Left ventricle myocardium inferior (tissue), 1 donor: ENCODE data around the gene LEMD2. TPM values are rescaled to one million over a fixed set of nuclear protein-coding genes. Genes with fewer than 3 reads are reported as not detected.

ENCODE experiments used
- DNase-seq: peaks from one replicate; pipeline ENCODE4 v3.0.0-alpha.2; 2020
- H3K27ac ChIP-seq: fragments of 200-600 bp; replicated peaks from 2 replicates; pipeline ENCODE4 v1.8.0; 2021
- H3K27me3 ChIP-seq: fragments of 200-600 bp; 2 replicates; pipeline ENCODE4 v1.8.0; 2021; ENCODE audit warnings: low read depth
- H3K36me3 ChIP-seq: fragments of 200-600 bp; 2 replicates; pipeline ENCODE4 v1.8.0; 2021
- H3K4me1 ChIP-seq: fragments of 200-600 bp; 2 replicates; pipeline ENCODE4 v1.8.0; 2021
- H3K4me3 ChIP-seq: fragments of 200-600 bp; 2 replicates; pipeline ENCODE4 v1.8.0; 2021; ENCODE audit warnings: mild to moderate bottlenecking, moderate library complexity
- H3K9me3 ChIP-seq: fragments of 200-600 bp; replicated peaks from 2 replicates; pipeline ENCODE4 v1.8.0; 2021
- intact Hi-C: fragments of 100-400 bp; cut with micrococcal nuclease; formaldehyde crosslinking; loops from one replicate; pipeline ENCODE4 v1.11.0; 2022
- total RNA-seq: library from RNA; stranded (reverse); fragmentation: NEBNext Ultra II Directional; extraction: Animal tissue kit (Norgen Biotek cat#: 25700); gene quantifications from one replicate; pipeline ENCODE4 v1.2.1, GENCODE V29; 2021
- TF ChIP-seq, protein P1 (sequence below): fragments of 200-600 bp; IDR thresholded peaks from 2 replicates; pipeline ENCODE4 v1.8.0; 2021; ENCODE audit warnings: antibody characterized with exemption, mild to moderate bottlenecking, borderline replicate concordance
- donor health status: DM: no; HTN: yes; CAD: no; lungs with severe emphysema.

Gene LEMD2
- total RNA-seq, 1 donor from 2014 or later: 22.2 TPM

GRCh38 chr6:33755070-33755869 lies 33.7 kb downstream of the LEMD2 start:
- TF ChIP-seq, protein P1, sequence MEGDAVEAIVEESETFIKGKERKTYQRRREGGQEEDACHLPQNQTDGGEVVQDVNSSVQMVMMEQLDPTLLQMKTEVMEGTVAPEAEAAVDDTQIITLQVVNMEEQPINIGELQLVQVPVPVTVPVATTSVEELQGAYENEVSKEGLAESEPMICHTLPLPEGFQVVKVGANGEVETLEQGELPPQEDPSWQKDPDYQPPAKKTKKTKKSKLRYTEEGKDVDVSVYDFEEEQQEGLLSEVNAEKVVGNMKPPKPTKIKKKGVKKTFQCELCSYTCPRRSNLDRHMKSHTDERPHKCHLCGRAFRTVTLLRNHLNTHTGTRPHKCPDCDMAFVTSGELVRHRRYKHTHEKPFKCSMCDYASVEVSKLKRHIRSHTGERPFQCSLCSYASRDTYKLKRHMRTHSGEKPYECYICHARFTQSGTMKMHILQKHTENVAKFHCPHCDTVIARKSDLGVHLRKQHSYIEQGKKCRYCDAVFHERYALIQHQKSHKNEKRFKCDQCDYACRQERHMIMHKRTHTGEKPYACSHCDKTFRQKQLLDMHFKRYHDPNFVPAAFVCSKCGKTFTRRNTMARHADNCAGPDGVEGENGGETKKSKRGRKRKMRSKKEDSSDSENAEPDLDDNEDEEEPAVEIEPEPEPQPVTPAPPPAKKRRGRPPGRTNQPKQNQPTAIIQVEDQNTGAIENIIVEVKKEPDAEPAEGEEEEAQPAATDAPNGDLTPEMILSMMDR: no peak
- DNase-seq: no peak
- no peak overlapping the region for H3K4me3 ChIP-seq

DNA sequence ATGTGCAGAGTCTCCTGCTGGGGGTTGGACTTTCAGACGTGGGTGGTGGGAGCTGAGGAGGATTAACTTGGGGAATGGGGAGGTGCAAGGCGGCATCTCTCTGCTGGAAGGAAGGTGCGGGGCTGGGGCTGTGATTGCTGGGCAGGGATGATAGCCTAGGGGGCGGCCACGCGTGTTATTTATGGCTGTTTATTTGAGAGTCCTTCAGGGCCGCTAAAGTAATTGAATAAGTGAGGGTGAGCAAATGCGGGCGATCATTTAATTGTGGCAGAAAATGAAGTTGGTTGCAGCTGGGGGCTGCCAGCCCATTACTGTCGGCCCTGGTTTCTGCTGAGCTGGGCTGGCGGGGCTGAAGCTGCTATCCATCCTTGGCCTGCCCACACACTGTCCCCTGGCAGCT lies 34.7 kb downstream of the LEMD2 start:
- H3K36me3 ChIP-seq: no peaks in the 10 kb centered on the region
- no peaks in the 10 kb centered on the region for H3K9me3 ChIP-seq
- peaks cover 11% of the 10 kb centered on the region for H3K4me1 ChIP-seq
- no peak overlapping the region for H3K4me3 ChIP-seq
- no peaks in the 10 kb centered on the region for H3K27me3 ChIP-seq
- TF ChIP-seq, protein P1: no peak
- H3K27ac ChIP-seq: no peak overlapping the region
- intact Hi-C loops: no loop called here
- DNase-seq: no peak

More at GRCh38 chr6:33755070-33755869, 33.7 kb downstream of the LEMD2 start:
- intact Hi-C loops: no loop called here
- H3K27me3 ChIP-seq: no peaks in the 10 kb centered on the region
- H3K9me3 ChIP-seq: no peaks in the 10 kb centered on the region
- H3K36me3 ChIP-seq: no peaks in the 10 kb centered on the region
- no peak overlapping the region for H3K27ac ChIP-seq
- peaks cover 15% of the 10 kb centered on the region for H3K4me1 ChIP-seq

GRCh38 chr6:33752646-33753015 lies 36.3 kb downstream of the LEMD2 start:
- Histone ChIP-seq H3K4me3 (no peak overlapping the region), H3K9me3 (no peaks in the 10 kb centered on the region), H3K27ac (no peak overlapping the region), H3K4me1 (peaks cover 11% of the 10 kb centered on the region), H3K36me3 (no peaks in the 10 kb centered on the region), H3K27me3 (no peaks in the 10 kb centered on the region)
- no peak for DNase-seq
- TF ChIP-seq, protein P1: no peak
- intact Hi-C loops: no loop called here

DNA sequence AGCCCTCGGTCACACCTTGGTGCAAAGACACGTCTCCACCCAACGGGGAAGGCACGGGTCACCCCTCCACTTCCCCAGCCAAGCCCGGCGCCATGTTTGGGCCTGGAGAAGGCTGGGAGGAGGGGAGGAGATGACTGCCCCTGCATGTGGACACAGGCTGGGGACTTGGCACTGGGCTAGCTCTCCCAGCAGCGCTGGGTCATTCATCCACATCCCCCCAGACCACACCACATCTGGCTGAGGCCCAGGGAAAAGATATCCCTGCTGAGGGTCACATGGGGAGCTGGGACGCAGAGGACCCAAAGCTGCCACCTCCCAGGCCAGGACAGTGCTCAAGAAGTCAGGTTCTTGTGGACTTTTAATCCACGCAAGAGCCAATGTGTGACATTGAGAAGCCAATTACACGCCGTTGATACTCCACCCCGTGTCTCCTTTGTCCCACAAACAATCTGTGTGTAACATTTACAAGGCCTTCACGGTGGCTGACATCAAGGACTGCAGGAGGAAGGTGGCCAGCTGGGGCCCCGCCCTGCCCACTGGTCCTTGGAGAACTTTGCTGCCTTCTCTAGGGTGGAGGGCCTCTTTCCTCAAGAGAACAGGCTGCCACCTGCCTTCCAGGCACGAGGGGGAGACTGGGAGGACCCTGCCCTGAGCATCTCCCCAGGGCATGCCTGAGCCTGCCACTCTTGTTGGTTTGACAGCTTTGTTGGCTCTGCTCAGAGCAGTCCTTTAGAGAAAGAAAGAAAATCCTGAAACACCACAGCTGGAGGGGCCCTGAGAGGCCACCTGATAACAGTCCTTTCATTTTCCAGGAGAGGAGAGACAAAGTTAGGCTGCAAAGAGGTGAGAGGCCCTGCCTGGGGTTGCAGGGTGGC lies 36.9 kb downstream of the LEMD2 start:
- Histone ChIP-seq H3K36me3 (no peaks in the 10 kb centered on the region), H3K27ac (no peak overlapping the region), H3K4me1 (peaks cover 16% of the 10 kb centered on the region), H3K4me3 (no peak overlapping the region), H3K27me3 (no peaks in the 10 kb centered on the region), H3K9me3 (no peaks in the 10 kb centered on the region)
- TF ChIP-seq, protein P1: no peak
- DNase-seq: no peak
- intact Hi-C loops: no loop called here

- Histone ChIP-seq H3K27ac (no peak overlapping the region), H3K4me3 (no peak overlapping the region), H3K36me3 (no peaks in the 10 kb centered on the region), H3K27me3 (no peaks in the 10 kb centered on the region), H3K4me1 (peaks cover 18% of the 10 kb centered on the region), H3K9me3 (no peaks in the 10 kb centered on the region)
- intact Hi-C loops: no loop called here
- no peak for DNase-seq
- TF ChIP-seq, protein P1: no peak
These were observed 38.5 kb downstream of the LEMD2 start for GRCh38 chr6:33750244-33750991.
